Neutrophil (primary cell): ENCODE measurements around the gene PTPN3.
"Not testable (repeated sequence)": the region's sequence is repeated elsewhere in the genome, so short reads cannot be mapped to it uniquely, and the experiment has no call there.

ENCODE experiments used
- H3K27ac ChIP-seq: fragments of 200-600 bp; sonication (generic); 2 replicates; pipeline ENCODE4 v1.5.1; 2016; ENCODE audit warnings: mild to moderate bottlenecking, moderate library complexity
- H3K27me3 ChIP-seq: fragments of 200-600 bp; sonication (generic); 2 replicates; pipeline ENCODE4 v1.6.0; 2016; ENCODE audit warnings: mild to moderate bottlenecking
- H3K36me3 ChIP-seq: fragments of 200-600 bp; sonication (generic); 2 replicates; pipeline ENCODE4 v1.5.1; 2017
- H3K4me1 ChIP-seq, 2 experiments: fragments of 200-600 bp in 1 of 2; sonication (generic) in 1 of 2; 1 replicate in 1 of 2; 2 replicates in 1 of 2; pipeline versions ENCODE4 v1.5.1 to v1.6.1; 2013 to 2016; ENCODE audit warnings: low read depth in 1 of 2, low read length in 1 of 2, mild to moderate bottlenecking in 1 of 2, moderate library complexity in 1 of 2; ENCODE audit not compliant: control insufficient read depth in 1 of 2, insufficient read depth in 1 of 2
- H3K4me3 ChIP-seq, 2 experiments: fragments of 200-600 bp in 1 of 2; sonication (generic) in 1 of 2; 1 replicate in 1 of 2; 2 replicates in 1 of 2; pipeline ENCODE4 v1.5.1; 2013 to 2016; ENCODE audit warnings: low read depth in 1 of 2, low read length in 1 of 2, mild to moderate bottlenecking in 1 of 2, moderate library complexity in 1 of 2
- H3K9me3 ChIP-seq: fragments of 200-600 bp; sonication (generic); 2 replicates; pipeline ENCODE4 v1.5.1; 2016
- CTCF ChIP-seq: fragments of 200-600 bp; sonication (generic); IDR thresholded peaks from 2 replicates; pipeline ENCODE4 v1.5.1; 2016; ENCODE audit warnings: antibody characterized with exemption

Gene PTPN3

GRCh38 chr9:109341561-109341960 is 156.5 kb downstream of the PTPN3 start:
- Histone ChIP-seq H3K36me3 (no peaks in the 10 kb centered on the region), H3K27me3 (peaks cover 9% of the 10 kb centered on the region)

DNA sequence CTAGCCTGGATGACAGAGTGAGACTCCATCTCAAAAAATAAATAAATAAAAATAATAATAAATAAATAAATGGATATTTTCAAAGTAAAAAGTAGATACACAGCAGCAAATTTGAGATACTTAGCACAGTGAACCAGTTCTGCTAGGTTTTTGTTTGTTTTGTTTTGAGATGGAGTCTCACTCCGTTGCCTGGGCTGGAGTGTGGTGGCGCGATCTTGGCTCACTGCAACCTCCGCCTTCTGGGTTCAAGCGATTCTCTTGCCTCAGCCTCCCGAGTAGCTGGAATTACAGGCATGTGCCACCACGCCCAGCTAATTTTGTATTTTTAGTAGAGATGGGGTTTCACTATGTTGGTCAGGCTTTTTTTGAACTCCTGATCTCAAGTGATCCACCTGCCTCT is 157.1 kb downstream of the PTPN3 start:
- not testable (repeated sequence) for H3K36me3 ChIP-seq, H3K27me3 ChIP-seq, H3K4me3 ChIP-seq, H3K9me3 ChIP-seq, H3K27ac ChIP-seq, H3K4me1 ChIP-seq

More at GRCh38 chr9:109341561-109341960, 156.5 kb downstream of the PTPN3 start:
- H3K9me3 ChIP-seq: no peaks in the 10 kb centered on the region
- no peak overlapping the region for H3K4me3 ChIP-seq
- no peaks in the 10 kb centered on the region for H3K4me1 ChIP-seq
- H3K27ac ChIP-seq: no peak overlapping the region
- TF ChIP-seq CTCF: no peak

DNA sequence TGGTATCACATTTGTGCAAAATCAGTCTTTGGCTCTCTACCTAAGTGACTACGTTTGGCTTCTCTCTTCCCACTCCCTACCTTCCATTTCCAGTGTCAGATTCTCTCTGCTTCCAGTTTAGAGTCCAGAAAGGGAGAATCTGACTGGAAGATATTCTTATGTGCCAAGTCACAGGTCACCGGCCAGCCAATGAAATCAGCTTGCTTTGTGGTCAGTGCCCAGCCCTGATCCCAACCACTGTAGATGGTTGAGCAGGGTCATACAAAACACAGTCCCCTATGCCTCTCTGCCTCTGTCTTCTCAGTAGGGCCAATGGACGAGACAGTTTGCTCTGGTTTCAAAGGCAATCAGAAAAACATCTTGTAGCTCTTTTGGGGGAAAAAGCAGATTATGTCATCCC is 161.7 kb downstream of the PTPN3 start:
- Histone ChIP-seq H3K9me3 (no peaks in the 10 kb centered on the region), H3K27me3 (peaks cover 12% of the 10 kb centered on the region), H3K36me3 (no peaks in the 10 kb centered on the region), H3K27ac (no peak overlapping the region), H3K4me3 (no peak overlapping the region), H3K4me1 (no peaks in the 10 kb centered on the region)
- no peak for TF ChIP-seq CTCF

GRCh38 chr9:109335929-109336328 is 162.2 kb downstream of the PTPN3 start:
- no peaks in the 10 kb centered on the region for H3K36me3 ChIP-seq
- no peaks in the 10 kb centered on the region for H3K9me3 ChIP-seq
- H3K27ac ChIP-seq: no peak overlapping the region
- no peaks in the 10 kb centered on the region for H3K4me1 ChIP-seq
- H3K27me3 ChIP-seq: peaks cover 16% of the 10 kb centered on the region
- no peak overlapping the region for H3K4me3 ChIP-seq
- TF ChIP-seq CTCF: no peak

DNA sequence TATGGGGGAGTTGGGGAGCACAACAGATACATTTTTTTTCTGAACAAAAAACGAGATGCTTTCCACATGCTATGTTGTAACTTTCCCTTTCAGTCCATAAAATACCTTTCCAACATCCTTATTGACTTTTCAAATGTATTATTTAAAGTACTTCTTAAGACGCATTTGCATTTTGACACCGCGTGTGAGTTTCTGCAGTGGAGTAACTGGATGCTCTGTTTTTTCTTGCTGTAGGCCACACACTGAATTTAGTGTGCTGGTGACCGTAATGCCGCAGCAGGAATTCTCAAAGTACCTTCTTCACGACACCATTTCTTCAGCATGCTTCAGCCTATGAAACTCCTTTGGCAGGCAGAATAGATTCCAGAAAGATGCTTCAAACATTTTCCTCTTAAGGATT is 163.0 kb downstream of the PTPN3 start:
- Histone ChIP-seq H3K27me3 (peaks cover 16% of the 10 kb centered on the region), H3K36me3 (no peaks in the 10 kb centered on the region), H3K27ac (no peak overlapping the region), H3K9me3 (no peaks in the 10 kb centered on the region), H3K4me3 (no peak overlapping the region), H3K4me1 (no peaks in the 10 kb centered on the region)
- no peak for TF ChIP-seq CTCF

DNA sequence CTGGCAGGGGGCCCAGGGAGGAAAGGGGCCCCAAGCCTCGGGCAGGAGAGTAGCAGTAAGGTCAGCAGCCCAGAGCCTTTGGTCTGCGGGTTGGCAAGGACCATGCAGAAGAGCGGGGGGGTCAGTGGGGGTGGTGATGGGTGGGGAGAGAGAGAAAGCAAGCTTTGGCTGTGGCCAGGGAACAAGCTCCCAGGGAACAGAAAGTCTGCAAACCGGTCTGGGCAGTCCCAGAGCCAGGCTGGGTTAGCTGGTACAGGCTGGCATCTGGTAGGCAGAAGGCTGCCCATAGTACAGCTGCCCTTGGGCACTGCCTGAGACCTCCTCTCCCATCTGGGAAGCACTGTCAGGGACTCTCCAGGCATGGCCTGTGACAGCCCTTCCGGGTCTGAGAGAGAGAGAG is 166.8 kb downstream of the PTPN3 start:
- no peak for TF ChIP-seq CTCF
- Histone ChIP-seq H3K36me3 (no peaks in the 10 kb centered on the region), H3K4me3 (no peak overlapping the region), H3K27ac (no peak overlapping the region), H3K27me3 (peaks cover 37% of the 10 kb centered on the region), H3K4me1 (no peaks in the 10 kb centered on the region), H3K9me3 (no peaks in the 10 kb centered on the region)
